ENCODE data around the gene SLC16A11. TPM values are rescaled to one million over a fixed set of nuclear protein-coding genes. Genes with fewer than 3 reads are reported as not detected.

The SLC16A11 gene
- total and polyA plus RNA-seq, 10 of the 15 experiments (the other 5 are each of a cell fraction or from before 2014, with no cell fraction given), result 0.11 to 2.7 (median 0.84) TPM

DNA sequence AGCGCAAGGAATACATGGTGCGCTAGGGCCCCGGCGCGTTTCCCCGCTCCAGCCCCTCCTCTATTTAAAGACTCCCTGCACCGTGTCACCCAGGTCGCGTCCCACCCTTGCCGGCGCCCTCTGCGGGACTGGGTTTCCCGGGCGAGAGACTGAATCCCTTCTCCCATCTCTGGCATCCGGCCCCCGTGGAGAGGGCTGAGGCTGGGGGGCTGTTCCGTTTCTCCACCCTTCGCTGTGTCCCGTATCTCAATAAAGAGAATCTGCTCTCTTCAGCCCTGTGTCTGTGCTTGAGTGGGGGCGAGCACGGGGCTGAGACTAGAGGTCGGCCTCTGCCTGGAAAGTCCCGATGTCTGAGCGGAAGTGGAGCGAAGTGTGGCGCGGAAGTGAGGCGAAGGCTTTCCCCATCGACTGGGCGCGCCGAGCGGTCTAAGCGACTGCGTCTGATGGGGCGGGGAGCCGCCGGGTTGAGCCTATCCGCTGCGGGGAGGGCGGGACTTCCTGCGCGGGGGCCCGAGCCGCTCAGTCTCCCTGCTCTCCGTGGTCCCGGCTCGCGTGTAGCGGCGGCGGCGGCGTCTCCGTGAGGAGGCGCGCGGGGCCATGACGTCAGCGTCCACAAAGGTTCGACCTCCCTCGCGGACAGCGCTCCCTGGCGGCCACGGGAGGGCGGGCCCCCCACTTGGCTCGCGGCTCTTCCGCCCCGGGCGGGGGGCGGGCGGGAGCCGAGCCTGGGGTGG is 29.5 kb downstream of the SLC16A11 start (continued):
- TF ChIP-seq, protein P1, sequence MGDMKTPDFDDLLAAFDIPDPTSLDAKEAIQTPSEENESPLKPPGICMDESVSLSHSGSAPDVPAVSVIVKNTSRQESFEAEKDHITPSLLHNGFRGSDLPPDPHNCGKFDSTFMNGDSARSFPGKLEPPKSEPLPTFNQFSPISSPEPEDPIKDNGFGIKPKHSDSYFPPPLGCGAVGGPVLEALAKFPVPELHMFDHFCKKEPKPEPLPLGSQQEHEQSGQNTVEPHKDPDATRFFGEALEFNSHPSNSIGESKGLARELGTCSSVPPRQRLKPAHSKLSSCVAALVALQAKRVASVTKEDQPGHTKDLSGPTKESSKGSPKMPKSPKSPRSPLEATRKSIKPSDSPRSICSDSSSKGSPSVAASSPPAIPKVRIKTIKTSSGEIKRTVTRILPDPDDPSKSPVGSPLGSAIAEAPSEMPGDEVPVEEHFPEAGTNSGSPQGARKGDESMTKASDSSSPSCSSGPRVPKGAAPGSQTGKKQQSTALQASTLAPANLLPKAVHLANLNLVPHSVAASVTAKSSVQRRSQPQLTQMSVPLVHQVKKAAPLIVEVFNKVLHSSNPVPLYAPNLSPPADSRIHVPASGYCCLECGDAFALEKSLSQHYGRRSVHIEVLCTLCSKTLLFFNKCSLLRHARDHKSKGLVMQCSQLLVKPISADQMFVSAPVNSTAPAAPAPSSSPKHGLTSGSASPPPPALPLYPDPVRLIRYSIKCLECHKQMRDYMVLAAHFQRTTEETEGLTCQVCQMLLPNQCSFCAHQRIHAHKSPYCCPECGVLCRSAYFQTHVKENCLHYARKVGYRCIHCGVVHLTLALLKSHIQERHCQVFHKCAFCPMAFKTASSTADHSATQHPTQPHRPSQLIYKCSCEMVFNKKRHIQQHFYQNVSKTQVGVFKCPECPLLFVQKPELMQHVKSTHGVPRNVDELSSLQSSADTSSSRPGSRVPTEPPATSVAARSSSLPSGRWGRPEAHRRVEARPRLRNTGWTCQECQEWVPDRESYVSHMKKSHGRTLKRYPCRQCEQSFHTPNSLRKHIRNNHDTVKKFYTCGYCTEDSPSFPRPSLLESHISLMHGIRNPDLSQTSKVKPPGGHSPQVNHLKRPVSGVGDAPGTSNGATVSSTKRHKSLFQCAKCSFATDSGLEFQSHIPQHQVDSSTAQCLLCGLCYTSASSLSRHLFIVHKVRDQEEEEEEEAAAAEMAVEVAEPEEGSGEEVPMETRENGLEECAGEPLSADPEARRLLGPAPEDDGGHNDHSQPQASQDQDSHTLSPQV (IDR thresholded peaks at IDR 0.05), result peak; percentile 92
- TF ChIP-seq NBN (IDR thresholded peaks at IDR 0.05), result peak; percentile 69; the same call in 1 of the 2 replicates
- TF ChIP-seq, protein P2, sequence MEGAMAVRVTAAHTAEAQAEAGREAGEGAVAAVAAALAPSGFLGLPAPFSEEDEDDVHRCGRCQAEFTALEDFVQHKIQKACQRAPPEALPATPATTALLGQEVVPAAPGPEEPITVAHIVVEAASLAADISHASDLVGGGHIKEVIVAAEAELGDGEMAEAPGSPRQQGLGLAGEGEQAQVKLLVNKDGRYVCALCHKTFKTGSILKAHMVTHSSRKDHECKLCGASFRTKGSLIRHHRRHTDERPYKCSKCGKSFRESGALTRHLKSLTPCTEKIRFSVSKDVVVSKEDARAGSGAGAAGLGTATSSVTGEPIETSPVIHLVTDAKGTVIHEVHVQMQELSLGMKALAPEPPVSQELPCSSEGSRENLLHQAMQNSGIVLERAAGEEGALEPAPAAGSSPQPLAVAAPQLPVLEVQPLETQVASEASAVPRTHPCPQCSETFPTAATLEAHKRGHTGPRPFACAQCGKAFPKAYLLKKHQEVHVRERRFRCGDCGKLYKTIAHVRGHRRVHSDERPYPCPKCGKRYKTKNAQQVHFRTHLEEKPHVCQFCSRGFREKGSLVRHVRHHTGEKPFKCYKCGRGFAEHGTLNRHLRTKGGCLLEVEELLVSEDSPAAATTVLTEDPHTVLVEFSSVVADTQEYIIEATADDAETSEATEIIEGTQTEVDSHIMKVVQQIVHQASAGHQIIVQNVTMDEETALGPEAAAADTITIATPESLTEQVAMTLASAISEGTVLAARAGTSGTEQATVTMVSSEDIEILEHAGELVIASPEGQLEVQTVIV (IDR thresholded peaks at IDR 0.05; ENCODE audit: borderline replicate concordance, partially characterized antibody), result peak; percentile 25
- TF ChIP-seq SREBF2 (IDR thresholded peaks at IDR 0.05; ENCODE audit: low read length), result no peak
- TF ChIP-seq, protein P3, sequence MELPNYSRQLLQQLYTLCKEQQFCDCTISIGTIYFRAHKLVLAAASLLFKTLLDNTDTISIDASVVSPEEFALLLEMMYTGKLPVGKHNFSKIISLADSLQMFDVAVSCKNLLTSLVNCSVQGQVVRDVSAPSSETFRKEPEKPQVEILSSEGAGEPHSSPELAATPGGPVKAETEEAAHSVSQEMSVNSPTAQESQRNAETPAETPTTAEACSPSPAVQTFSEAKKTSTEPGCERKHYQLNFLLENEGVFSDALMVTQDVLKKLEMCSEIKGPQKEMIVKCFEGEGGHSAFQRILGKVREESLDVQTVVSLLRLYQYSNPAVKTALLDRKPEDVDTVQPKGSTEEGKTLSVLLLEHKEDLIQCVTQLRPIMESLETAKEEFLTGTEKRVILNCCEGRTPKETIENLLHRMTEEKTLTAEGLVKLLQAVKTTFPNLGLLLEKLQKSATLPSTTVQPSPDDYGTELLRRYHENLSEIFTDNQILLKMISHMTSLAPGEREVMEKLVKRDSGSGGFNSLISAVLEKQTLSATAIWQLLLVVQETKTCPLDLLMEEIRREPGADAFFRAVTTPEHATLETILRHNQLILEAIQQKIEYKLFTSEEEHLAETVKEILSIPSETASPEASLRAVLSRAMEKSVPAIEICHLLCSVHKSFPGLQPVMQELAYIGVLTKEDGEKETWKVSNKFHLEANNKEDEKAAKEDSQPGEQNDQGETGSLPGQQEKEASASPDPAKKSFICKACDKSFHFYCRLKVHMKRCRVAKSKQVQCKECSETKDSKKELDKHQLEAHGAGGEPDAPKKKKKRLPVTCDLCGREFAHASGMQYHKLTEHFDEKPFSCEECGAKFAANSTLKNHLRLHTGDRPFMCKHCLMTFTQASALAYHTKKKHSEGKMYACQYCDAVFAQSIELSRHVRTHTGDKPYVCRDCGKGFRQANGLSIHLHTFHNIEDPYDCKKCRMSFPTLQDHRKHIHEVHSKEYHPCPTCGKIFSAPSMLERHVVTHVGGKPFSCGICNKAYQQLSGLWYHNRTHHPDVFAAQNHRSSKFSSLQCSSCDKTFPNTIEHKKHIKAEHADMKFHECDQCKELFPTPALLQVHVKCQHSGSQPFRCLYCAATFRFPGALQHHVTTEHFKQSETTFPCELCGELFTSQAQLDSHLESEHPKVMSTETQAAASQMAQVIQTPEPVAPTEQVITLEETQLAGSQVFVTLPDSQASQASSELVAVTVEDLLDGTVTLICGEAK (IDR thresholded peaks at IDR 0.05; ENCODE audit: borderline replicate concordance), result peak; percentile 88
- TF ChIP-seq, protein P4, sequence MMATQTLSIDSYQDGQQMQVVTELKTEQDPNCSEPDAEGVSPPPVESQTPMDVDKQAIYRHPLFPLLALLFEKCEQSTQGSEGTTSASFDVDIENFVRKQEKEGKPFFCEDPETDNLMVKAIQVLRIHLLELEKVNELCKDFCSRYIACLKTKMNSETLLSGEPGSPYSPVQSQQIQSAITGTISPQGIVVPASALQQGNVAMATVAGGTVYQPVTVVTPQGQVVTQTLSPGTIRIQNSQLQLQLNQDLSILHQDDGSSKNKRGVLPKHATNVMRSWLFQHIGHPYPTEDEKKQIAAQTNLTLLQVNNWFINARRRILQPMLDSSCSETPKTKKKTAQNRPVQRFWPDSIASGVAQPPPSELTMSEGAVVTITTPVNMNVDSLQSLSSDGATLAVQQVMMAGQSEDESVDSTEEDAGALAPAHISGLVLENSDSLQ (IDR thresholded peaks at IDR 0.05), result peak; percentile 54
- no peak for TF ChIP-seq HDAC6 (IDR thresholded peaks at IDR 0.05; ENCODE audit: unreplicated experiment)
- no peak for TF ChIP-seq STAT1 (conservative IDR thresholded peaks at IDR 0.05)
- TF ChIP-seq SP1 (IDR thresholded peaks at IDR 0.05; ENCODE audit: low read depth, low read length), result no peak
- TF ChIP-seq, protein P5, sequence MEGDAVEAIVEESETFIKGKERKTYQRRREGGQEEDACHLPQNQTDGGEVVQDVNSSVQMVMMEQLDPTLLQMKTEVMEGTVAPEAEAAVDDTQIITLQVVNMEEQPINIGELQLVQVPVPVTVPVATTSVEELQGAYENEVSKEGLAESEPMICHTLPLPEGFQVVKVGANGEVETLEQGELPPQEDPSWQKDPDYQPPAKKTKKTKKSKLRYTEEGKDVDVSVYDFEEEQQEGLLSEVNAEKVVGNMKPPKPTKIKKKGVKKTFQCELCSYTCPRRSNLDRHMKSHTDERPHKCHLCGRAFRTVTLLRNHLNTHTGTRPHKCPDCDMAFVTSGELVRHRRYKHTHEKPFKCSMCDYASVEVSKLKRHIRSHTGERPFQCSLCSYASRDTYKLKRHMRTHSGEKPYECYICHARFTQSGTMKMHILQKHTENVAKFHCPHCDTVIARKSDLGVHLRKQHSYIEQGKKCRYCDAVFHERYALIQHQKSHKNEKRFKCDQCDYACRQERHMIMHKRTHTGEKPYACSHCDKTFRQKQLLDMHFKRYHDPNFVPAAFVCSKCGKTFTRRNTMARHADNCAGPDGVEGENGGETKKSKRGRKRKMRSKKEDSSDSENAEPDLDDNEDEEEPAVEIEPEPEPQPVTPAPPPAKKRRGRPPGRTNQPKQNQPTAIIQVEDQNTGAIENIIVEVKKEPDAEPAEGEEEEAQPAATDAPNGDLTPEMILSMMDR (IDR thresholded peaks at IDR 0.05 in 2 of 3, conservative IDR thresholded peaks at IDR 0.05 in 1 of 3; ENCODE audit: control insufficient read depth in 2 of 3, extremely low read depth in 1 of 3, insufficient read depth in 1 of 3, low read depth in 3 of 3, low read length in 3 of 3), result peak; percentile 46 to 67 (median 60); a peak in 5 of 6 replicates
- peak; percentile 94 for TF ChIP-seq CREB1 (IDR thresholded peaks at IDR 0.05; ENCODE audit: low read depth)
- TF ChIP-seq HCFC1 (IDR thresholded peaks at IDR 0.05; ENCODE audit: low read length), result peak; percentile 44; the same call in 1 of the 2 replicates
- no peak for TF ChIP-seq ZNF24 (IDR thresholded peaks at IDR 0.05)
- TF ChIP-seq MTA3 (IDR thresholded peaks at IDR 0.05; ENCODE audit: borderline replicate concordance, low read length), result no peak

Measured in GM12878 (cell line).